H1 (cell line): ENCODE data around the gene RTEL1. TPM values are rescaled to one million over a fixed set of nuclear protein-coding genes. Genes with fewer than 3 reads are reported as not detected.

Source experiments
- GABPA ChIP-seq: IDR thresholded peaks from 2 replicates; pipeline ENCODE4 v1.6.1; 2011; ENCODE audit warnings: mild to moderate bottlenecking, low read length, moderate library complexity, borderline replicate concordance; ENCODE audit not compliant: insufficient read depth
- NANOG ChIP-seq: IDR thresholded peaks from 2 replicates; pipeline ENCODE4 v1.6.1; 2011; ENCODE audit warnings: low read length, low read depth, mild to moderate bottlenecking, inconsistent platforms; ENCODE audit not compliant: insufficient read depth, poor library complexity, severe bottlenecking
- SP4 ChIP-seq: IDR thresholded peaks from 2 replicates; pipeline ENCODE4 v1.6.1; 2012; ENCODE audit warnings: low read length, inconsistent platforms
- SUZ12 ChIP-seq: fragments of 200-600 bp; sonication (generic); IDR thresholded peaks from 2 replicates; pipeline ENCODE4 v1.6.1; 2012; ENCODE audit warnings: mild to moderate bottlenecking, inconsistent platforms, low read length, moderate library complexity, mixed read lengths
- polyA plus RNA-seq, 7 experiments: library from polyadenylated mRNA; depleted of rRNA in 3 of 7; stranded (reverse) in 5 of 7; unstranded in 2 of 7; fragments of >200 nt in 5 of 7; fragments of 200-250 nt in 2 of 7; gene quantifications; 1 replicate in 5 of 7; 2 replicates in 1 of 7; 4 replicates in 1 of 7; pipeline versions ENCODE4 v1.2.1 to v1.2.3, GENCODE V29; 2011 to 2013; ENCODE audit warnings: missing spikeins in 2 of 7, mixed read lengths in 2 of 7
- total RNA-seq: library from RNA; stranded (reverse); fragmentation: NEBNext Ultra II Directional; extraction: Animal tissue kit (Norgen Biotek cat#: 25700); gene quantifications from 2 replicates; pipeline ENCODE4 v1.2.1, GENCODE V29; 2021

The RTEL1 gene
- total and polyA plus RNA-seq, 2 of the 8 experiments (the other 6 are each of a cell fraction or from before 2014, with no cell fraction given) = 16.2 to 37.1 TPM

GRCh38 chr20:63636752-63637628 lies 21.1 kb upstream of the RTEL1 start (continued):
- TF ChIP-seq GABPA = no peak
- TF ChIP-seq SP4 = no peak
- no peak for TF ChIP-seq NANOG
- no peak for TF ChIP-seq SUZ12
- TF ChIP-seq, all 59 proteins: peak for 0
